ENCODE data around the gene CCNY. TPM values are rescaled to one million over a fixed set of nuclear protein-coding genes. Genes with fewer than 3 reads are reported as not detected.
"Not testable (repeated sequence)": the region's sequence is repeated elsewhere in the genome, so short reads cannot be mapped to it uniquely, and the experiment has no call there.

The CCNY gene
- total RNA-seq, 4 donors from 2014 or later: 21.7 to 27.7 (median 24.8) TPM

DNA sequence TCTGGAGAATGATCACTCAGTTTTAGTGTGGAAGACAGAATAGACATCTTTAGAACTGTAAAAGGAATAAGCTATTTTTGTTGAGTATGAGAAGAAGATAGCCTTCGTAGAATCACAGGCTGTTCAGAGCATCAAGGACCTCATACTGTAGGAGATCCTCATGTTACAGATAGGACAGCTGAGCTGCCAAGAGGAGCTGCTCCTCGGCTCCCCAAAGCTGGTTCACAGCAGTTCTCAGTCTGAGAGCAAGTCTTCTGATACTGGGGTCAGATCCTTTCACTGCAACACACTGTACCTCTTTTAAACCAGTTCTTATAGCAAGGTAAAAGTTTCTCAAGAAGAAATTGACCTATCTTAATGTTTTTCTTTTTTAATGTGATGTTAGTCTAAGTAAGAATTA is 17.1 kb downstream of the CCNY start:
- Histone ChIP-seq H3K27me3 (no peaks in the 10 kb centered on the region), H3K4me3 (no peak overlapping the region), H3K36me3 (no peaks in the 10 kb centered on the region), H3K9me3 (no peaks in the 10 kb centered on the region), H3K4me1 (peaks cover 0 to 41% (median 1%) of the 10 kb centered on the region in 4 donors), H3K27ac (no peak overlapping the region)
- TF ChIP-seq, protein P1, sequence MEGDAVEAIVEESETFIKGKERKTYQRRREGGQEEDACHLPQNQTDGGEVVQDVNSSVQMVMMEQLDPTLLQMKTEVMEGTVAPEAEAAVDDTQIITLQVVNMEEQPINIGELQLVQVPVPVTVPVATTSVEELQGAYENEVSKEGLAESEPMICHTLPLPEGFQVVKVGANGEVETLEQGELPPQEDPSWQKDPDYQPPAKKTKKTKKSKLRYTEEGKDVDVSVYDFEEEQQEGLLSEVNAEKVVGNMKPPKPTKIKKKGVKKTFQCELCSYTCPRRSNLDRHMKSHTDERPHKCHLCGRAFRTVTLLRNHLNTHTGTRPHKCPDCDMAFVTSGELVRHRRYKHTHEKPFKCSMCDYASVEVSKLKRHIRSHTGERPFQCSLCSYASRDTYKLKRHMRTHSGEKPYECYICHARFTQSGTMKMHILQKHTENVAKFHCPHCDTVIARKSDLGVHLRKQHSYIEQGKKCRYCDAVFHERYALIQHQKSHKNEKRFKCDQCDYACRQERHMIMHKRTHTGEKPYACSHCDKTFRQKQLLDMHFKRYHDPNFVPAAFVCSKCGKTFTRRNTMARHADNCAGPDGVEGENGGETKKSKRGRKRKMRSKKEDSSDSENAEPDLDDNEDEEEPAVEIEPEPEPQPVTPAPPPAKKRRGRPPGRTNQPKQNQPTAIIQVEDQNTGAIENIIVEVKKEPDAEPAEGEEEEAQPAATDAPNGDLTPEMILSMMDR (IDR thresholded peaks at IDR 0.05): no peak
- no peak for TF ChIP-seq POLR2A (IDR thresholded peaks at IDR 0.05)
- DNase-seq: no peak

DNA sequence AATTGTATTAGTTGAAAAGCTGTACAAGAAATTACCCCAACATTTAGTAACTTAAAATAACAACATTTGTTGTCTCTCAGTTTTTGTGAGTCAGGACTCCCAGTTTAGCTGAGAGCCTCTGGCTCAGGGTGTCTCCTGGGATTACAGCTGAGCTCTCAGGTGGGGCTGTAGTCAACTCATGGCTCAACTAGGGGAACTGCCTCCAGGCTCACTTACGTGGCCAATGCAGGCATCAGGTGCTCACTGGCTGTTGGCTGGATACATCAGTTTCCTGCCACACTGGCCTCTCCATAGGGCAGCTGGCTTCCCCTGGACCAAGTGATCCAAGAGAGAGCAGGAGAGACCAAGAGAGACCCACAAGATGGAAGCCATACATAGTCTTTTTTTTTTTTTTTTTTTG is 17.5 kb downstream of the CCNY start:
- H3K27me3 ChIP-seq: no peaks in the 10 kb centered on the region
- H3K4me3 ChIP-seq: no peak overlapping the region
- no peak for DNase-seq
- H3K27ac ChIP-seq: no peak overlapping the region
- H3K4me1 ChIP-seq: peaks cover 0 to 41% (median 1%) of the 10 kb centered on the region in 4 donors
- no peaks in the 10 kb centered on the region for H3K36me3 ChIP-seq
- TF ChIP-seq POLR2A (IDR thresholded peaks at IDR 0.05): no peak
- TF ChIP-seq, protein P1 (IDR thresholded peaks at IDR 0.05): no peak
- H3K9me3 ChIP-seq: no peaks in the 10 kb centered on the region

DNA sequence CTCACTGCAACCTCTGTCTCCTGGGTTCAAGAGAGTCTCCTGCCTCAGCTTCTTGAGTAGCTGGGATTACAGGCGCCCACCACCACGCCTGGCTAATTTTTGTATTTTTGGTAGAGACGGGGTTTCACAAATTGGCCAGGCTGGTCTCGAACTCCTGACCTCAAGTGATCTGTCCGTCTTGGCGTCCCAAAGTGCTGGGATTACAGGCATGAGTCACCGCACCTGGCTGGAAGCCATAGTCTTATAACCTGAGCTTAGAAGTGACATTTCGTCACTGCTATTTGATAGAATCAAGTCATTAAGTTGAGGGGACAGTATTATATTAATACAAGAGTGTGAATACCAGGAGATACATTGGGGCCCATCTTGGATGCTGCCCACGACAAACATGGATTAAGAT is 17.9 kb downstream of the CCNY start:
- peak in 1 of 3 donors; percentile 69 for DNase-seq
- H3K4me3 ChIP-seq, H3K36me3 ChIP-seq, H3K9me3 ChIP-seq, H3K27ac ChIP-seq, H3K27me3 ChIP-seq: not testable (repeated sequence)
- H3K4me1 ChIP-seq: peaks cover 0 to 41% (median 1%) of the 10 kb centered on the region in 4 donors

DNA sequence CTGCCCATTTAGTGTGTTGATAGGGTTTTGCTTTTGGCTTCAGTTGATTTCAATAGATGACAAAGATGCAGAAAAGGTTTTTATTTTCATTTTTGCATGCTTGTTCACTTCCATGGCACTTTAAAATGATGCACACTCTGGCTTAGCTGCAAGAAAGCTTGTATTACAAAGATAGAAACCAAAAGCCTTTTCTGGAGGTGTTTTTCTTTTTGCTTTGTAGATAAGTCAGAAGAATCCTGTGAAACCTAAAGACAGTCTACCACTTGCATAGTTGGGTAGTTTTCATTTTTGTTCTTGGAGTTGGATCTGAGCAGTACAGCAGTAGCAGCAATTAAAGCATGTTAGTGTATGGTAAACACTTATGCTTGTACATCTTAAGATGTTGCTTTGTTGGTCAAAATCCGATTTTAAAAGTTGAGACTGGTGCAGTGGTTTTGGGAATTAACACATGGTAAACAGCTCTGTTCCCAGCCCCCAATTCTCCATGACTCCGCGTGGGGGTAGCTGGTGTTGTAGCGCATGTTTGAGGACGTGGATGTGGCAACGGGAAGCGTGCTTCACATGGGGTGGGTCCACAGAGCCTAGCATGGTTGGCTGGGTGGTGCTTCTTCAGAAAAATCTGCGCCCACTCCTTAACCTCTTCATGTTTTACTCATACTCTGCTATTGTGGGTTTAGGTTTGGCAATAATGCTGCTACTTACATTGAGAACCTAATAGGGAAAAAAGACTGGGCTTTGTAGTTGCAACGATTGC is 19.8 kb downstream of the CCNY start:
- Histone ChIP-seq H3K36me3 (no peaks in the 10 kb centered on the region), H3K27ac (no peak overlapping the region), H3K4me3 (no peak overlapping the region), H3K27me3 (no peaks in the 10 kb centered on the region), H3K9me3 (no peaks in the 10 kb centered on the region), H3K4me1 (peaks cover 0 to 26% (median 1%) of the 10 kb centered on the region in 4 donors)
- no peak for DNase-seq
- TF ChIP-seq, protein P1 (IDR thresholded peaks at IDR 0.05): no peak
- no peak for TF ChIP-seq POLR2A (IDR thresholded peaks at IDR 0.05)

DNA sequence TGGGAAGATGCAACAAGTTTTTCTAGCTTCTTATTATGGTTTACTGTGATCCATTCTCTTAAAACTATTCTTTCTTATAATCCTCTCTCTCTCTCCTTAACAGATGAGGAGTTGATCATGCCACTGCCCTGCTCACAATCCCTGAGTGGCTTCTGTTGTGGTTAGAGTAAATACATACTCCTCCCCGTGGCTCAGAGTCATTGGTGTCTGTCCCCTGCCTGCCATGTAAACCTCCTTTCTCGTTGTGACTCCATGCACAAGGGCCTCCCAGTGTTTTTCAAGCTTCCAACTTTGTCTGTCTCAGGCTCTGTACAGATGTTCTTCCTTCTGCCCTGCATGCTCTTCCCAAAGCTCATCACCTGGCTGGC is 20.4 kb downstream of the CCNY start:
- Histone ChIP-seq H3K27ac (no peak overlapping the region), H3K4me3 (no peak overlapping the region), H3K9me3 (no peaks in the 10 kb centered on the region), H3K36me3 (no peaks in the 10 kb centered on the region), H3K27me3 (no peaks in the 10 kb centered on the region), H3K4me1 (peaks cover 0 to 22% (median 1%) of the 10 kb centered on the region in 4 donors)
- DNase-seq: no peak
- no peak for TF ChIP-seq POLR2A (IDR thresholded peaks at IDR 0.05)
- TF ChIP-seq, protein P1 (IDR thresholded peaks at IDR 0.05): no peak

DNA sequence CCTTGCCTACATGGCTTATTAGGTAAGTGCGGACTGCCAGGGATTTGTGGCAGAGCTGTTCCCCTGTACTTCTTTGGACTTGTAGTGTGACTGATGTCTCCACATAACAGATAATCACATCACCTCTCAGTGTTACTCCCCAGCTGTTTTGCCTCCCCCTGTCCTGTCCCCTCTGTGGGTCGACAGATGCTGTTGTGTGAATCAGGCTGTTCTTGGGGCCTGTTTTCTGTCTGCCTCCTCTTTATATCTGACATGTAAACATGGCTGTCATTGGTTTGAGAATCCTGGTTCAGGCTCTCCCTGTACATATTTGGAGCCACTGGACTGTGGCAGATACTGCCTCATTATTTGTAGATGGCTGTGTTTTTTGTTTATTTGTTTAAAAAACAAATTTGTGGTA is 22.7 kb downstream of the CCNY start:
- Histone ChIP-seq H3K4me1 (peaks cover 0 to 7% (median 0%) of the 10 kb centered on the region in 4 donors), H3K27ac (no peak overlapping the region), H3K9me3 (no peaks in the 10 kb centered on the region), H3K27me3 (no peaks in the 10 kb centered on the region), H3K36me3 (no peaks in the 10 kb centered on the region), H3K4me3 (no peak overlapping the region)
- TF ChIP-seq POLR2A (IDR thresholded peaks at IDR 0.05): no peak
- TF ChIP-seq, protein P1 (IDR thresholded peaks at IDR 0.05): no peak
- no peak for DNase-seq

Measured in Peyer's patch (tissue), 4 donors.